A549 treated with dexamethasone at 1 μM for 4 hours (cell line): ENCODE results near the gene GRAMD1B. TPM values are rescaled to one million over a fixed set of nuclear protein-coding genes. Genes with fewer than 3 reads are reported as not detected.

Experiments used
- total RNA-seq: library from RNA; stranded (reverse); fragments of 200-300 nt; extraction: Qiagen RNA extraction; gene quantifications from 5 replicates; pipeline ENCODE4 v1.2.3, GENCODE V29; 2022

Gene GRAMD1B
- 20.1 to 31.1 TPM (median 27.0 TPM) in 5 replicates for total RNA-seq

GRCh38 chr11:123429913-123430720 is at the start of gene GRAMD1B:
GRAMD1B (plus strand) TSS chr11:123430269; CDS start chr11:123430793, 524 bp downstream.

GRCh38 chr11:123654566-123655081 is 224.6 kb downstream of the GRAMD1B start, which contains the start of gene SCN3B:
SCN3B (minus strand) TSS chr11:123654624; CDS start chr11:123653801, 823 bp downstream.

Other genes with a start within 250 kb of the GRAMD1B start
- gene CLMP, start 235.0 kb upstream of the GRAMD1B start, total RNA-seq: 18.3 to 26.7 TPM (median 22.9 TPM) in 5 replicates
- 0.03 to 0.18 TPM (median 0.15 TPM) in 5 replicates for gene SCN3B, start 224.4 kb downstream of the GRAMD1B start, total RNA-seq